Measurements from ENCODE around the gene RTN4RL1.
A peak's percentile ranks its signal among the peaks of the same experiment; 100 is the strongest.

RTN4RL1 gene

DNA sequence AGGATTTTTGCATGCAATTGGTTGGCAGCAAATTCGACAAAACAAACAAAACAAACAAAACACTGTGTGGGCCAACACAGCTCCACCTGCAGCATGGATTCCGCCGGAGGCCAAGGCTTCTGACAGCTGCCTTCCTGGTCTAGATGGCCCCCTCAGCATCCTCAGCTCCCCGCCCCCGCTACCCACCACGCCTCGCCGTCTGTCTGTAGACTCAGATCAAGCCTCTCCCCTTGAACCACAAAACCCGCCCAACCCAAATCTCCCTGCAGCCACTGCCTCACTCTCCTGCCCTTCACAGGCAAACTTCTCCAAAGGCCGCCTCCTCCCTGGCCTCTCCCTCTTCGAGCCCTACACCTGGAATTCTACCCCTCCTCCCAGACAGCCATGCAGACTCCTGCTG lies 57.9 kb downstream of the RTN4RL1 start:
- Histone ChIP-seq H3K4me3 (ENCODE audit: low read depth in 1 of 5, low read length in 5 of 5) (no peak overlapping the region), H3K27ac (ENCODE audit: low read depth, low read length) (no peak overlapping the region), H3K27me3 (ENCODE audit: control insufficient read depth in 5 of 5, insufficient read depth in 4 of 5, low read length in 5 of 5) (peaks cover 0 to 5% (median 0%) of the 10 kb centered on the region in 5 donors), H3K9ac (ENCODE audit: low read length in 5 of 5) (no peak overlapping the region), H3K9me3 (ENCODE audit: control insufficient read depth in 5 of 5, low read length in 5 of 5) (peaks cover 0 to 2% (median 0%) of the 10 kb centered on the region in 5 donors), H3K4me1 (ENCODE audit: control insufficient read depth in 5 of 5, insufficient read depth in 5 of 5, low read length in 5 of 5) (peaks cover 0 to 8% (median 0%) of the 10 kb centered on the region in 5 donors), H3K36me3 (ENCODE audit: control insufficient read depth in 5 of 5, insufficient read depth in 5 of 5, low read length in 5 of 5) (no peaks in the 10 kb centered on the region)

- H3K9me3 ChIP-seq (ENCODE audit: control insufficient read depth in 5 of 5, low read length in 5 of 5), result peaks cover 0 to 2% (median 0%) of the 10 kb centered on the region in 5 donors
- H3K36me3 ChIP-seq (ENCODE audit: control insufficient read depth in 5 of 5, insufficient read depth in 5 of 5, low read length in 5 of 5), result no peaks in the 10 kb centered on the region
- H3K27ac ChIP-seq (ENCODE audit: low read depth, low read length), result no peak overlapping the region
- H3K4me3 ChIP-seq (ENCODE audit: low read depth in 1 of 5, low read length in 5 of 5), result no peak overlapping the region
- H3K9ac ChIP-seq (ENCODE audit: low read length in 5 of 5), result no peak overlapping the region
- peaks cover 0 to 8% (median 0%) of the 10 kb centered on the region in 5 donors for H3K4me1 ChIP-seq (ENCODE audit: control insufficient read depth in 5 of 5, insufficient read depth in 5 of 5, low read length in 5 of 5)
- H3K27me3 ChIP-seq (ENCODE audit: control insufficient read depth in 5 of 5, insufficient read depth in 4 of 5, low read length in 5 of 5), result peaks cover 0 to 5% (median 0%) of the 10 kb centered on the region in 5 donors
Measured at GRCh38 chr17:1966274-1967086, 58.7 kb downstream of the RTN4RL1 start.

DNA sequence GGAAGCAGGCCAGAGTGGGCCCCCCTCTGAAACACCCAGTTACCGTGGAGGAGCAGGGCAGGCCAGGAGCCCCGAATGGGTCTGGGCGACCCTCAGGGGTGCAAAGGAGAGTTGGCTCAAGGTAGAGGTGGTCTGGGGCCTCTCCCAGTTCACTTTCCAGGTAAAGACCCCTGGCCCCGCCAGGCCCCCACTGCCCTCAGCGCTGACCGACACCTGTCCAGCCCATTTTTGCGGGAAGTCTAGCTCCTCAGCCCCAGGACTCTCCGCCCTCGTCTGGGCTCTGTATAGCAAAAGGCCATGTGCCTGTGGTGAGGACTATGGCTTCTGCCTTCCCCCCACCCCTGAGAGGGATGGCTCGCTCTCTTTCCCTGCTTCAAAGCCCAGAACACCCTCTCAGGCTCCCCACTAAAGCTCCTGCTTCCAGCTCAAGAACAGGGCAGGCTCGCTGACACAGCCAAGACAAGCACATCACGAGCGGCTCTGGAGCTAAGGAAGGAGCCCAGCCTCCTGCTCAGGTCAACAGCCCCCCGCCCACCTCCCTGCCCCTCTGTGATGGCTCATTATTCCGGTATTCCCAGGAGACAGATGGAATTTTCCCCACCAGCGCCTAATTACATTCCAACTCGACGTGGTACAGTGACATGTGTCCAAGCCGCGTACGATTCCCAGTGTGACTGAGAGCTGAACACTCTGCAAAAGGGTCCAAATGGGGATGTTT lies 59.4 kb downstream of the RTN4RL1 start:
- Histone ChIP-seq H3K36me3 (ENCODE audit: control insufficient read depth in 5 of 5, insufficient read depth in 5 of 5, low read length in 5 of 5) (no peaks in the 10 kb centered on the region), H3K9ac (ENCODE audit: low read length in 5 of 5) (no peak overlapping the region), H3K4me1 (ENCODE audit: control insufficient read depth in 5 of 5, insufficient read depth in 5 of 5, low read length in 5 of 5) (peaks cover 0 to 12% (median 4%) of the 10 kb centered on the region in 5 donors), H3K4me3 (ENCODE audit: low read depth in 1 of 5, low read length in 5 of 5) (no peak overlapping the region), H3K27me3 (ENCODE audit: control insufficient read depth in 5 of 5, insufficient read depth in 4 of 5, low read length in 5 of 5) (peaks cover 0 to 5% (median 0%) of the 10 kb centered on the region in 5 donors), H3K9me3 (ENCODE audit: control insufficient read depth in 5 of 5, low read length in 5 of 5) (peaks cover 0 to 2% (median 0%) of the 10 kb centered on the region in 5 donors), H3K27ac (ENCODE audit: low read depth, low read length) (no peak overlapping the region)

- H3K27me3 ChIP-seq (ENCODE audit: control insufficient read depth in 5 of 5, insufficient read depth in 4 of 5, low read length in 5 of 5), result peaks cover 0 to under 1% (median 0%) of the 10 kb centered on the region in 5 donors
- H3K9ac ChIP-seq (ENCODE audit: low read length in 5 of 5), result no peak overlapping the region
- H3K4me3 ChIP-seq (ENCODE audit: low read depth in 1 of 5, low read length in 5 of 5), result no peak overlapping the region
- H3K9me3 ChIP-seq (ENCODE audit: control insufficient read depth in 5 of 5, low read length in 5 of 5), result no peaks in the 10 kb centered on the region
- H3K4me1 ChIP-seq (ENCODE audit: control insufficient read depth in 5 of 5, insufficient read depth in 5 of 5, low read length in 5 of 5), result peaks cover 3 to 28% (median 15%) of the 10 kb centered on the region in 5 donors
- H3K27ac ChIP-seq (ENCODE audit: low read depth, low read length), result no peak overlapping the region
- no peaks in the 10 kb centered on the region for H3K36me3 ChIP-seq (ENCODE audit: control insufficient read depth in 5 of 5, insufficient read depth in 5 of 5, low read length in 5 of 5)
Measured at GRCh38 chr17:1963250-1963649, 61.9 kb downstream of the RTN4RL1 start.

DNA sequence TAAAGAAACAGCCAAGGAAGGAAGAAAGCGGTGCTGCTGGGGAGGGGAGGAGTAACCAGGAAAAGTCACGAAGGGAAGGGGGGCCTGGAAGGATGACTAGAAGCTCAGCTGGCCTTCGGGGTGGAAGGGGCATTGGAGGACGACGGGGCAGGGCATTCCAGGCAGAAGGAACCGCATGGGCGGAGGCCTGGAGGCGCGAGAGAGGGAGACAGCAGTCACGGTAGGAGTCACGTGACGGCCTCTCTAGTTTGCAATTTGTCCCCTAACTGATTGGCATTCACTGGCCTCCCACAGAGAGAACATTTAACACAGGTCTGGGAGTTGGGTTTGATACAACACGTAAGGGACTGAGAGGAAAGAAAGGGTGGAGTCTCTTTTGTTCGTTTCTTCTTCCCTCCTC lies 63.9 kb downstream of the RTN4RL1 start:
- Histone ChIP-seq H3K4me1 (ENCODE audit: control insufficient read depth in 5 of 5, insufficient read depth in 5 of 5, low read length in 5 of 5) (peaks cover 3 to 28% (median 15%) of the 10 kb centered on the region in 5 donors), H3K27ac (ENCODE audit: low read depth, low read length) (no peak overlapping the region), H3K9me3 (ENCODE audit: control insufficient read depth in 5 of 5, low read length in 5 of 5) (no peaks in the 10 kb centered on the region), H3K9ac (ENCODE audit: low read length in 5 of 5) (no peak overlapping the region), H3K27me3 (ENCODE audit: control insufficient read depth in 5 of 5, insufficient read depth in 4 of 5, low read length in 5 of 5) (no peaks in the 10 kb centered on the region), H3K4me3 (ENCODE audit: low read depth in 1 of 5, low read length in 5 of 5) (no peak overlapping the region), H3K36me3 (ENCODE audit: control insufficient read depth in 5 of 5, insufficient read depth in 5 of 5, low read length in 5 of 5) (no peaks in the 10 kb centered on the region)

GRCh38 chr17:1960545-1960912 lies 64.6 kb downstream of the RTN4RL1 start:
- no peak overlapping the region for H3K9ac ChIP-seq (ENCODE audit: low read length in 5 of 5)
- H3K27ac ChIP-seq (ENCODE audit: low read depth, low read length), result no peak overlapping the region
- H3K4me3 ChIP-seq (ENCODE audit: low read depth in 1 of 5, low read length in 5 of 5), result no peak overlapping the region

DNA sequence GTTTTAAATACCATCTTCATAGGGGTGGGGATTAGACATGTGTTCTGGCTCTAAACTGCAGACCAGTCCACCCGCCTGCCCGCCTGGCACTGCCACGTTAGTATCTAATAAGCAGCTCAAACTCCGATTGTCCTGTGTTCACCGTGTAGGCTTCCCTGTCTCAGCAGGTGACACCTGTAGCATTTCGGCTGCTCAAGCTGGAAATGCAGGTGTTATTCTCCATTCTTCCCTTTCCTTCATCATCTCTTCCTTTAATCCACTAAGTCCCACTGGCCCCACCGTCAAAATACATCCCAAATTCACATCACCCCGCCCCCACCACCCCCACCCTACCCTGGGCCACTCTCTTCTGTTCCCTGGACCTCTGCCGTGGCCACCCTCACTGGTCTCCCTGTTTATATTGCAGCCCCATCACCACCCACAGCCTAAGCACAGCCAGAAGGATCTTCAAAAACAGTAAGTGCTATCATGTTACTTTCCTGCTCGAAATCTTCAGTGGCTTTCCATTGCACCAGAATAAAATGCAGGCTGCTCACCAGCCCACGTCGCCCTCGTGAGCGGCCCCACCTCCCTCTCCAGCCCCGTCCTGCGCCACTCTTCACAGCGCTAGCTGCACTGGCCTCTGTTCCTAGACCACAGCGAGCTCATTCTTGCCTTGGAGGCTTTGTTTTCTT lies 65.1 kb downstream of the RTN4RL1 start:
- Histone ChIP-seq H3K27me3 (ENCODE audit: control insufficient read depth in 5 of 5, insufficient read depth in 4 of 5, low read length in 5 of 5) (no peaks in the 10 kb centered on the region), H3K4me3 (ENCODE audit: low read depth in 1 of 5, low read length in 5 of 5) (no peak overlapping the region), H3K9me3 (ENCODE audit: control insufficient read depth in 5 of 5, low read length in 5 of 5) (no peaks in the 10 kb centered on the region), H3K36me3 (ENCODE audit: control insufficient read depth in 5 of 5, insufficient read depth in 5 of 5, low read length in 5 of 5) (no peaks in the 10 kb centered on the region), H3K27ac (ENCODE audit: low read depth, low read length) (no peak overlapping the region), H3K4me1 (ENCODE audit: control insufficient read depth in 5 of 5, insufficient read depth in 5 of 5, low read length in 5 of 5) (peaks cover 3 to 24% (median 15%) of the 10 kb centered on the region in 5 donors), H3K9ac (ENCODE audit: low read length in 5 of 5) (no peak overlapping the region)

More at GRCh38 chr17:1960545-1960912, 64.6 kb downstream of the RTN4RL1 start:
- Histone ChIP-seq H3K27me3 (ENCODE audit: control insufficient read depth in 5 of 5, insufficient read depth in 4 of 5, low read length in 5 of 5) (no peaks in the 10 kb centered on the region), H3K36me3 (ENCODE audit: control insufficient read depth in 5 of 5, insufficient read depth in 5 of 5, low read length in 5 of 5) (no peaks in the 10 kb centered on the region), H3K4me1 (ENCODE audit: control insufficient read depth in 5 of 5, insufficient read depth in 5 of 5, low read length in 5 of 5) (peaks cover 3 to 24% (median 15%) of the 10 kb centered on the region in 5 donors), H3K9me3 (ENCODE audit: control insufficient read depth in 5 of 5, low read length in 5 of 5) (no peaks in the 10 kb centered on the region)

DNA sequence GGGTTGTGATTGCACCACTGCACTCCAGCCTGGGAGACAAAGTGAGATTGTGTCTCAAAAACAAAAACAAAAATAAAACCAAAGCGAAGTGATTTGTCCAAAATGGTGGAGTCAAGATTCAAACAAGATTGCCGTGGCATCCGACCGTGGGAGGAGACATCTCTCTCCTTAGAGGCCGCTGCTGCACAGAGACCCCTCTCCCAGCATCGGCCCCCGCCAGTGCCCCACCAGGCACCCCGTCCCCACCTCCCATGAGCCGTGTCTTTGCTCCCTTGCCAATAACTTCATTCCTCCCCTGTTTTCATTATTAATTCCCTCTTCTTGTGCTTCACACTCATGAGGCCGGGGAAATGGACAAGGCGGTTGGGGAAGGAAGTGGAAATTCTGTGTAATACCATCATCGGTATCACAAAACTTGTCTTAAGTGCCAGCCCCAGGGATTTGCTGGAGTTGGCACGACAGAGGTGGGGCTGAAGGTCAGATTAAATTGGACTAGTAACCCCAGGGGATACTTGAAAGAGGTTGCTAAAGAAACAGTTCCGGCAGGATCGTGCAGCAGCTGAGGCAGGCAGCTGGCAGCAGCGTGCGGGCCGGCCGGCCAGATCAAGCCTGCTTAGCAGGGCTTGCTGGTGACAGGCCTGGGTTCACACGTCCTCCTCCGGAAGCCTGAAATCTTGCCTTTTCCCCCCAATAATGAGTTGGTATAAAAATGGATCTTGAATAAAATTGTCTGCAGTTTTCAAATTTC lies 66.8 kb downstream of the RTN4RL1 start:
- peaks cover 3 to 24% (median 15%) of the 10 kb centered on the region in 5 donors for H3K4me1 ChIP-seq (ENCODE audit: control insufficient read depth in 5 of 5, insufficient read depth in 5 of 5, low read length in 5 of 5)
- H3K27ac ChIP-seq (ENCODE audit: low read depth, low read length), result no peak overlapping the region

DNA sequence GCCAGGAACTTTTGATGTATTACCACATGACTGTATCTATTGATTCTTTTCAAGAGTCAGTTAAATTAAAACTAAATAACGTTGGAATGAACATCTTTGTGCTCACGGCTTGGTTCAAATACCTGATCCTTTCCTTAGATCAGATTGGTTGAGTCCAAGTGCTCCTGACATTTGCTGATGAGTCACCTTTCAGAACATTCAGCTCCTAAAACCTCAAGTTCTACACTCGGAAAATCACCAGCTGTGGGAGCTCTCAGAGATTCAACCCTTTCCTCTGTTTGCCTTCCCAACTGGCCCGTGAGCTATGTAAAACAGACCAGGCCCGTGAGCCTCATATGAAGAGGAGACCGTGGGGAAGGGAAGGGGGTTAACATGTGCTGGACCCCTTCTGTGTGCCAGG lies 68.1 kb downstream of the RTN4RL1 start:
- no peak overlapping the region for H3K9ac ChIP-seq (ENCODE audit: low read length in 5 of 5)
- H3K4me1 ChIP-seq (ENCODE audit: control insufficient read depth in 5 of 5, insufficient read depth in 5 of 5, low read length in 5 of 5), result peaks cover 3 to 24% (median 15%) of the 10 kb centered on the region in 5 donors
- H3K27me3 ChIP-seq (ENCODE audit: control insufficient read depth in 5 of 5, insufficient read depth in 4 of 5, low read length in 5 of 5), result no peaks in the 10 kb centered on the region
- no peak overlapping the region for H3K27ac ChIP-seq (ENCODE audit: low read depth, low read length)
- no peak overlapping the region for H3K4me3 ChIP-seq (ENCODE audit: low read depth in 1 of 5, low read length in 5 of 5)
- no peaks in the 10 kb centered on the region for H3K9me3 ChIP-seq (ENCODE audit: control insufficient read depth in 5 of 5, low read length in 5 of 5)
- no peaks in the 10 kb centered on the region for H3K36me3 ChIP-seq (ENCODE audit: control insufficient read depth in 5 of 5, insufficient read depth in 5 of 5, low read length in 5 of 5)

More for the DNA sequence above, 66.8 kb downstream of the RTN4RL1 start:
- no peaks in the 10 kb centered on the region for H3K9me3 ChIP-seq (ENCODE audit: control insufficient read depth in 5 of 5, low read length in 5 of 5)
- H3K9ac ChIP-seq (ENCODE audit: low read length in 5 of 5), result peak overlapping the region in 1 of 5 donors; percentile 32
- no peaks in the 10 kb centered on the region for H3K27me3 ChIP-seq (ENCODE audit: control insufficient read depth in 5 of 5, insufficient read depth in 4 of 5, low read length in 5 of 5)
- no peaks in the 10 kb centered on the region for H3K36me3 ChIP-seq (ENCODE audit: control insufficient read depth in 5 of 5, insufficient read depth in 5 of 5, low read length in 5 of 5)
- no peak overlapping the region for H3K4me3 ChIP-seq (ENCODE audit: low read depth in 1 of 5, low read length in 5 of 5)
